A549 (cell line): ENCODE results near the gene KLKB1. TPM values are rescaled to one million over a fixed set of nuclear protein-coding genes. Genes with fewer than 3 reads are reported as not detected.

ENCODE experiments used
- ATAC-seq, 2 experiments: fragments of 200-7000 bp in 1 of 2; fragments of >200 bp in 1 of 2; cut with Nextera tagmentation in 1 of 2; cut with Tn5 transposase in 1 of 2; 3 replicates each; pipeline versions ENCODE4 v1.8.0 to v1.9.1; 2018 to 2020; ENCODE audit warnings: mild to moderate bottlenecking in 1 of 2, moderate library complexity in 1 of 2
- CTCF ChIA-PET: fragments of 300-600 bp; sonication (Branson Sonifier 250); formaldehyde crosslinking; extraction: SDS; loops from one replicate; lab custom pipeline; 2021; ENCODE audit warnings: antibody characterized with exemption, inconsistent platforms; lab: Yijun Ruan, JAX
- POLR2A ChIA-PET: fragments of 350-600 bp; formaldehyde crosslinking; extraction: SDS; loops from one replicate; lab custom pipeline; 2021; ENCODE audit warnings: antibody characterized with exemption, inconsistent platforms; lab: Yijun Ruan, JAX
- DNase-seq, 2 experiments: peaks; one replicate each; pipeline versions ENCODE4 v3.0.0 to v3.0.0-alpha.2; 2011 to 2016; ENCODE audit warnings: low read depth in 1 of 2, low spot score in 1 of 2
- FAIRE-seq: peaks from 2 replicates; lab custom pipeline; 2011; peaks lifted over from hg19 to GRCh38; lab: Jason Lieb, UNC
- H3K27ac ChIP-seq, 2 experiments: fragments of >200 bp; sonication (Bioruptor Twin); formaldehyde crosslinking; 3 replicates each; pipeline ENCODE4 v1.5.1; 2016 to 2017
- H3K4me1 ChIP-seq: fragments of >200 bp; sonication (Bioruptor Twin); formaldehyde crosslinking; 3 replicates; pipeline ENCODE4 v1.6.1; 2016
- H3K4me2 ChIP-seq: fragments of >200 bp; sonication (Bioruptor Twin); formaldehyde crosslinking; 3 replicates; pipeline ENCODE4 v1.6.1; 2016
- H3K4me3 ChIP-seq: fragments of >200 bp; sonication (Bioruptor Twin); formaldehyde crosslinking; 3 replicates; pipeline ENCODE4 v1.5.1; 2016
- H3K9me3 ChIP-seq: fragments of >200 bp; sonication (Bioruptor Twin); formaldehyde crosslinking; 3 replicates; pipeline ENCODE4 v1.6.1; 2016
- ATOH8 ChIP-seq: fragments of 250-450 bp; sonication (Bioruptor Pico); IDR thresholded peaks from 2 replicates; pipeline ENCODE4 v1.5.0; 2020; ENCODE audit warnings: low read depth, mild to moderate bottlenecking, moderate library complexity
- HOXB13 ChIP-seq: fragments of 250-450 bp; sonication (Bioruptor Pico); IDR thresholded peaks from 2 replicates; pipeline ENCODE4 v1.5.0; 2020; ENCODE audit warnings: low read depth, mild to moderate bottlenecking, moderate library complexity
- NFE2L2 ChIP-seq: fragments of 150-350 bp; conservative IDR thresholded peaks from 2 replicates; pipeline ENCODE4 v1.6.1; 2014; ENCODE audit warnings: low read length
- ZSCAN20 ChIP-seq: fragments of 250-450 bp; sonication (Bioruptor Pico); IDR thresholded peaks from 2 replicates; pipeline ENCODE4 v1.8.0; 2022; ENCODE audit warnings: mild to moderate bottlenecking, moderate library complexity
- WGBS: methylation state at CpG from one replicate; pipeline ENCODE4 v1.1.6; 2017; ENCODE audit errors: missing lambda C conversion rate; 5-methylcytosine and 5-hydroxymethylcytosine counted together
- polyA plus RNA-seq, 4 experiments: library from polyadenylated mRNA; depleted of rRNA in 3 of 4; stranded (reverse); fragments of >200 nt; fragmentation: RNase III in 1 of 4; extraction: RNeasy Plus Mini Kit Qiagen cat#74134 plus additional on column Dnase treatment in 1 of 4; gene quantifications; 2 replicates in 3 of 4; 3 replicates in 1 of 4; pipeline ENCODE4 v1.2.3, GENCODE V29; 2011 to 2017

KLKB1 gene
- polyA plus RNA-seq, 2 of the 4 experiments (the other 2 are of a cell fraction), result 0.08 TPM; not detected in 1

GRCh38 chr4:186307916-186308315, 80.6 kb downstream of the KLKB1 start:
- no peak overlapping the region for H3K4me2 ChIP-seq
- no peaks in the 10 kb centered on the region for H3K4me1 ChIP-seq
- H3K9me3 ChIP-seq, result no peaks in the 10 kb centered on the region
- CTCF ChIA-PET, result interaction anchor here (0.7 to 4.8 kb wide), 2 partner anchors 10 to 12 kb away, joined by 3 to 17 read pairs; no protein-coding TSS in a partner anchor
- no peak for TF ChIP-seq NFE2L2
- TF ChIP-seq HOXB13, result no peak
- TF ChIP-seq ATOH8 (CRISPR knock-in tag), result no peak
- TF ChIP-seq ZSCAN20, result no peak
- H3K27ac ChIP-seq, result no peak overlapping the region
- ATAC-seq (no peak), DNase-seq (no peak), FAIRE-seq (no peak)
- 16% methylated on average over 3 of the region's 3 CpGs for WGBS
- POLR2A ChIA-PET, result no interaction called here
- H3K4me3 ChIP-seq, result no peak overlapping the region

Other genes with a start within 250 kb of the KLKB1 start
- 0.74 and 0.81 TPM in 2 replicates for gene TLR3, start 158.4 kb upstream of the KLKB1 start, polyA plus RNA-seq (2011; rRNA removed)
- 0.09 to 0.29 TPM (median 0.16 TPM) in 3 replicates for gene TLR3, start 158.4 kb upstream of the KLKB1 start, polyA plus RNA-seq (2017; fragmentation: RNase III; extraction: RNeasy Plus Mini Kit Qiagen cat#74134 plus additional on column Dnase treatment)
- 3.0 and 3.9 TPM in 2 replicates for gene FAM149A, start 122.8 kb upstream of the KLKB1 start, polyA plus RNA-seq (2011; rRNA removed)
- gene FAM149A, start 122.8 kb upstream of the KLKB1 start, polyA plus RNA-seq (2017; fragmentation: RNase III; extraction: RNeasy Plus Mini Kit Qiagen cat#74134 plus additional on column Dnase treatment), result 1.4 to 1.8 TPM (median 1.7 TPM) in 3 replicates
- gene CYP4V2, start 35.9 kb upstream of the KLKB1 start, polyA plus RNA-seq (2011; rRNA removed), result 5.0 and 5.5 TPM in 2 replicates
- gene CYP4V2, start 35.9 kb upstream of the KLKB1 start, polyA plus RNA-seq (2017; fragmentation: RNase III; extraction: RNeasy Plus Mini Kit Qiagen cat#74134 plus additional on column Dnase treatment), result 2.8 to 3.3 TPM (median 3.0 TPM) in 3 replicates
- not detected in 2 replicates for gene F11, start 38.7 kb downstream of the KLKB1 start, polyA plus RNA-seq (2011; rRNA removed)
- not detected in 3 replicates for gene F11, start 38.7 kb downstream of the KLKB1 start, polyA plus RNA-seq (2017; fragmentation: RNase III; extraction: RNeasy Plus Mini Kit Qiagen cat#74134 plus additional on column Dnase treatment)